HG02852 (cell line): ENCODE results near the gene BHLHA15.

Source experiments
- ATAC-seq: cut with Tn5 transposase; IDR thresholded peaks from one replicate; pipeline ENCODE4 v1.9.1; 2021; ENCODE audit warnings: mild to moderate bottlenecking, moderate library complexity; ENCODE audit not compliant: unreplicated experiment

BHLHA15 gene

DNA sequence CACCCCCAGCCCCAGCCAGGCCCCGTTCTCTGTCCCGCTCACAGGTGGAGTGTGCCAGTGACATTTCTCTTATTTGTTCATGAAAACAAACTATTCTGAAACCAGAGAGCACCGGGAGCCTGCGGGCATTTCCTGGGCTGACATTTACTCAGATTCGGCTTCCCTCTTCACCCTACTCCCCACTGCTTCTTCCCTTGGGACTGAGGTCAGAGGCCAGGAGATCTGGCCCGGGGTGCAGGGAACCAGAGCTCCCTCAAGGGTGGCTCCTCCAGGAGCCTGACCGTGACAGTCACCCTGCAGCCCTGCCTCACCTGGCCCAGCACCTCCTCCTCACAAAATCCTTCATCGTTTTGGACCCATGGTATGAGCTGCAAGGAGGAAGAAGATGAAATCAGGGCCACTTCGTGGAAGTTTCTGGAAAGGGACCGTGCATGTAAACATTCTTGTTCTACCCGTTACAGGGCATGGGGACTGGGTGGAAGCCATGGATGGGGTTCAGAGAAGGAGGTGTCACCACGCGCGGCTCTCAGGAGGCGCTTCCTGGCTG lies 12.2 kb downstream of the BHLHA15 start:
- ATAC-seq = no peak

DNA sequence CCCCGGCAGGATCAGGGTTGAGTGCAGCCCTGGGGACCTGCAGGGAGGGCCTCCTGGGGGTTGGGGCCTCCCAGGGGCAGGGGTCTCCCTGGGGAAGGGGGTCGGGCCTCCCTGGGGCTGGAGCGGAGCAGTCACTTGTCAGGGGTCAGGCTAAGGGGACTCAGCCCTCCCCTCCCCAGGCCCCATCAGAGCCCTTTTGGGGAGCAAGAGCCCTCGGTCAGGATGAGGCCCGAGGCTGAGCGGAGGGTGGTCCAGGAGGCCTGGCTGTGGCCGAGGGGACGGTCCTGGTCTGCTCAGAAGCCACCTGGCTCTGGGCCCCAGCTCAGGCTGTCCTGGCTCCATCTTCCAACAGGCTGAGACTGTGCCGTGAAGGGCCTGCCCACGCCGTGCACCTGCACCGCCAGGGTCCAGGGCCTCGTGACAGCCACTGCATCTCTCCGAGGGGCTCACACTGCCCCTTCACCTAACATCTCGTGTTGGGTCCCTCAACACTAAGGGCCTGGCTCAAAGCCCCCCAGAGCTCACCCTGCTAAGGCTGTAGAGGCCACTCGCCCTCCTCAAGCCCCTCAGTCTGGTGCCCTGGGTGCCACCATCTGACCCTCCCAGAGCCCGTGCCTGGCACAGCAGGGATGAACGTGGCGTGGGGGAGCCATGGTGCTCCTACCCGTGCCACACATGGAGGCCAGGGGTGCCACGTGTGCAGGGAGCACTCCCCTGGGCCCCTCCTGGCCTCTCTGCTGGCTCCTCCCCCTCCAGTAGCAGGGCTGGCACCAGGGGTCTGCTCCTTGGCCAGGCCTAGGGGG lies 12.9 kb downstream of the BHLHA15 start:
- ATAC-seq = no peak

DNA sequence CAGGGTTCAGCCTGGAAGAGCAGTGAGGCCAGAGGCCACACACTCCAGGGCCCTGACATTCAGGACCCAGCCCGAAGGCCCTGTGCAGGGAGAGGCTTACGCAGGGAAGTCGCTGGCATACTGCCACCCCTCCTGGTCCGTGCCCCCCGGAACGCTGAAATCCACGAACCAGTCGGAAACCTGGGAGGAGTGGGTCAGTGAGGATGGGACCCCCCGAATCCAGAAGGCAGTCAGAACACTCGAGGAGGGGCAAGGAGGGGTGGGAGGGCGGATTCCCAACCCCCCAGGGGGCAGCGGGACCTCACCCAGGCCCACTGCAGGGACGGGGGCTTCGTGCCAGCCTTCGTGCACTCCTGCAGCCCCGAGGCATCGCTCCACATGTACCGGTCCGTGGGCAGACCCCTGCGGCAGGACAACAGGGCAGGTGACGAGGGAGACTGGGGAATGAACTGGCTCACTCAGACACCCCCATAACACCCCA lies 13.5 kb downstream of the BHLHA15 start:
- no peak for ATAC-seq

GRCh38 chr7:98225913-98226614 lies 14.8 kb downstream of the BHLHA15 start:
- ATAC-seq = no peak

GRCh38 chr7:98227939-98228338 lies 16.7 kb downstream of the BHLHA15 start:
- ATAC-seq = no peak

DNA sequence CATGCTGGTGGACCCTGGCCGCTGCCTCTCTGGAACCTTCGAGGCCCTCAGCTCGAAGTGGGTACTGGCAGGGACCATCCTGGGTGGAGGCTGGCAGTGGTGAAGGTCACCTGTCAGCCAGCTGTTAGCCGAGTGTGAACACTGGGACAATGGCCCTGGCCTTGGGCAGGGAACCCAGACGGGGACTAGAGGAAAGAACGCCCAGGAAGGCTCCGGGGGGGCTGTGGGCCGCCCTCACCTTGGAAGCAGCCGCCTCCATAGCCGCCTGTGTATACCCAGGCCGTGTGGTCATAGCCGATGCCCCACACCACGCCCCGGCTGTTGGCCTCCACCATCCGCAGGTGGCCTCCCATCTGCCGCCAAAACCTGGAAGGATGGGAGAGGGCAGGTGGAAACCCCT lies 17.6 kb downstream of the BHLHA15 start:
- ATAC-seq = no peak

DNA sequence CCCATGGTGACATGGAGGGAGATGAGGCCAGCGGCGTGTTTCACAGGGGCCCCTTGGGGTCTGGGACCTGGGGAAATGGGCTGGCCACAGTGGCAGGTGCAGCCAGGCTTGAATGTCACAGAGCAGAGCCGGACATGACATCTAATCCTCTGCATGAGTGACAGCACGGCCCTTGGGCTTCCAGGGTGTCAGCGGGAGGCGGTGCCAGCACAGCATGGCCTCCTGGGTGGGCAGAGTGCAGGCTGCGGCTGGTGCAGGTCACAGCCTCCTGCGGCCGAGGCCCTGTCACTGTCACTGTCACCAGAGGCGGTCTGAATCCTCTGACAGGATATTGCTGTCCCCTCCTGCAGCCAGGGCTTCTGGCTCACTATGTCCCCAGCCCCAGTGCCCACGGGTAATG lies 18.2 kb downstream of the BHLHA15 start:
- no peak for ATAC-seq

- no peak for ATAC-seq
These were observed 18.9 kb downstream of the BHLHA15 start for GRCh38 chr7:98229991-98230745.

GRCh38 chr7:98230746-98231471 lies 19.7 kb downstream of the BHLHA15 start:
- ATAC-seq = no peak

GRCh38 chr7:98231493-98232262 lies 20.4 kb downstream of the BHLHA15 start:
- no peak for ATAC-seq

DNA sequence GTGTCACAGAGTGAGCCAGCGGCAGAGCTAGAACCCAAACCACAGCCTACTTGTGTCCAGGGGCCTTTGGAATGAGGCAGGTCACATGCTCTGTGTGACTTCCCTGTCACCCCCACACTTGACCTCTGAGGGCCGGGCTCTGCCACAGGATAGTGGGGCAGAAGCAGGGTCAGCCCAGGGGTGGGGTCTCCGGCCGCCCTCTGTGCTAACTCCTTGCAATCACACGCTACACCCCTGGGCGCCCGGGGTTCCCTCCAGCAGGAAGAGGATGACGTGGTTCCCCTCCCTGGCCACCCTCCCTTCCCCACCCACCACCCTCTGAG lies 21.0 kb downstream of the BHLHA15 start:
- ATAC-seq = no peak

GRCh38 chr7:98232799-98233198 lies 21.6 kb downstream of the BHLHA15 start:
- ATAC-seq = no peak

- ATAC-seq = no peak
These were observed 22.2 kb downstream of the BHLHA15 start for GRCh38 chr7:98233219-98234070.

GRCh38 chr7:98234429-98235147 lies 23.3 kb downstream of the BHLHA15 start:
- no peak for ATAC-seq

- ATAC-seq = no peak
These were observed 24.7 kb downstream of the BHLHA15 start for GRCh38 chr7:98235901-98236300.

DNA sequence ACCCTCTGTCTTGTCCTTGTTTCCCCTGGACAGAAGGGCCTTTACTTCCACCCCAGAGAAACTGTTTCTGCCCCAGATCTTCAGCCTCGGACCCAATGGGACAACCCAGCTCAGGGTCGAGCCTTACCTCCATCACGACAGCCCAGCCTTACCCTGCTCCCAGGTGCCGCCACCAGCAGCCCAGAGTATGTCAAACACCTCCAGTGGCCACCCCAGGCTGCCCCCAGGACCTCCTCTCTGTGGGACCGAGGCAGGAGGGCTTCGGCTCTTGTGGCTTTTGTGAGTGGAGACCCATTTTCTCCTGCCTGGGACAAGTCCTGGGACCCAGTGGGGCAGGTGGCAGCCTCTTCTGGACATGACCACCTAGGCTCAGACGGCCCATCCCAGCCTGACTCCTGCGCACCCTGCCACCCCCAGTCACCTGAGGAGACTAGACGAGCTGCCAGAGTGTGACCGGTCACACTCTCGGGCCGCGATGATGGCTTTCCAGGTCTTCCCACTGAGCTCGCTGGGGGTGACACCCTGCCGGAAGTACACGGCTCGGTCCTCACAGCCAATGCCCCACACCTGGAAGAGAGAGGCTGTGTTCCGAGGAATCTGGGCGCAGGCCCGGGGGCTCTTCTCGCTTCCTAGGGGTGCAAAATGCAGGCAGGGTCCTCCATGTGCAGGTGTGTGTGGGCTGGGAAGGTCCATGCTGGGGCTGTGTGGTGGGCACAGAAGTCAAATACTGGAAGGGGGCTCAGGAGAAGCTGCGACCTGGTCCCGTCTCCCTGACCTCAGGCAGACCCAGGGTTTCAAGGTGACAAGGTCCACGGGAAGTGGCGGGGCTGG lies 25.3 kb downstream of the BHLHA15 start:
- no peak for ATAC-seq

GRCh38 chr7:98238076-98238475 lies 26.8 kb downstream of the BHLHA15 start:
- no peak for ATAC-seq

- ATAC-seq = no peak
These were observed 27.7 kb downstream of the BHLHA15 start for GRCh38 chr7:98238976-98239375.
